B cell (primary cell): ENCODE data around the gene GJC3. TPM values are rescaled to one million over a fixed set of nuclear protein-coding genes. Genes with fewer than 3 reads are reported as not detected.
"Not testable (repeated sequence)": the region's sequence is repeated elsewhere in the genome, so short reads cannot be mapped to it uniquely, and the experiment has no call there.

Experiments
- ATAC-seq: fragments of 200-7000 bp; cut with Tn5 transposase; one replicate; pipeline ENCODE4 v1.10.0; 2021; ENCODE audit warnings: low read depth, mild to moderate bottlenecking, moderate number of reproducible peaks, moderate library complexity
- CTCF ChIA-PET: fragments of 350-600 bp; sonication (Branson Sonifier 250); formaldehyde crosslinking; loops from one replicate; lab custom pipeline; 2021; ENCODE audit warnings: antibody characterized with exemption, inconsistent platforms; lab: Charles Lee
- POLR2A ChIA-PET: fragments of 350-600 bp; sonication (Branson Sonifier 250); formaldehyde crosslinking; loops from one replicate; lab custom pipeline; 2021; ENCODE audit warnings: antibody characterized with exemption; lab: Charles Lee
- DNase-seq: peaks from one replicate; pipeline ENCODE4 v3.0.0; 2013
- H2AFZ ChIP-seq: 2 replicates; pipeline ENCODE4 v1.6.1; 2012; ENCODE audit warnings: mild to moderate bottlenecking, low read depth, low read length; ENCODE audit not compliant: insufficient read depth, poor library complexity, severe bottlenecking
- H3K27ac ChIP-seq, 2 donors: 1 replicate in 1 of 2; 2 replicates in 1 of 2; pipeline ENCODE4 v1.5.1; 2012 to 2013; ENCODE audit warnings: low read length in 2 of 2, mild to moderate bottlenecking in 2 of 2, moderate library complexity in 1 of 2
- H3K27me3 ChIP-seq, 4 experiments: fragments of 200-600 bp in 1 of 4; sonication (generic) in 1 of 4; replicated peaks in 1 of 4; 1 replicate in 2 of 4; 2 replicates in 2 of 4; pipeline versions ENCODE4 v1.6.1 to v1.7.0; 2013 to 2016; ENCODE audit warnings: low read length in 3 of 4, mild to moderate bottlenecking in 2 of 4, mixed read lengths in 1 of 4, moderate library complexity in 1 of 4; ENCODE audit not compliant: insufficient read depth in 4 of 4, control insufficient read depth in 3 of 4; ENCODE audit errors: control extremely low read depth in 1 of 4
- H3K36me3 ChIP-seq, 2 experiments: replicated peaks in 1 of 2; 1 replicate in 1 of 2; 2 replicates in 1 of 2; pipeline versions ENCODE4 v1.6.1 to v1.7.1; 2013; ENCODE audit warnings: low read length in 1 of 2; ENCODE audit not compliant: insufficient read depth in 2 of 2, control insufficient read depth in 1 of 2; ENCODE audit errors: control extremely low read depth in 1 of 2, extremely low read depth in 1 of 2
- H3K4me1 ChIP-seq, 2 donors: fragments of 200-600 bp in 1 of 2; sonication (generic) in 1 of 2; 1 replicate in 1 of 2; 2 replicates in 1 of 2; pipeline versions ENCODE4 v1.5.1 to v1.6.1; 2013 to 2017; ENCODE audit warnings: low read length in 2 of 2; ENCODE audit not compliant: control insufficient read depth in 2 of 2, insufficient read depth in 2 of 2
- H3K4me2 ChIP-seq: replicated peaks from 2 replicates; pipeline ENCODE3; 2012; ENCODE audit warnings: mild to moderate bottlenecking, low read depth, low read length; ENCODE audit not compliant: poor library complexity, severe bottlenecking
- H3K4me3 ChIP-seq, 5 experiments: fragments of 200-600 bp in 1 of 5; sonication (generic) in 1 of 5; 1 replicate in 3 of 5; 2 replicates in 2 of 5; pipeline versions ENCODE4 v1.5.1 to v1.7.0; 2011 to 2016; ENCODE audit warnings: low read length in 4 of 5, mild to moderate bottlenecking in 4 of 5, low read depth in 2 of 5, control low read depth in 1 of 5, moderate library complexity in 1 of 5; ENCODE audit not compliant: insufficient read depth in 1 of 5; ENCODE audit errors: control extremely low read depth in 1 of 5, extremely low read depth in 1 of 5
- H3K79me2 ChIP-seq: fragments of 200-600 bp; sonication (generic); one replicate; pipeline ENCODE4 v1.6.0; 2016; ENCODE audit warnings: low read length; ENCODE audit not compliant: control insufficient read depth, insufficient read depth
- H3K9ac ChIP-seq: fragments of 200-600 bp; sonication (generic); 2 replicates; pipeline ENCODE4 v1.6.1; 2017; ENCODE audit warnings: mild to moderate bottlenecking, low read length, moderate library complexity
- H3K9me3 ChIP-seq, 3 donors: one replicate each; pipeline versions ENCODE4 v1.6.1 to v1.7.1; 2013; ENCODE audit warnings: low read length in 2 of 3; ENCODE audit not compliant: control insufficient read depth in 2 of 3, insufficient read depth in 1 of 3; ENCODE audit errors: control extremely low read depth in 1 of 3
- H4K20me1 ChIP-seq: 2 replicates; pipeline ENCODE4 v1.6.0; 2012; ENCODE audit warnings: mild to moderate bottlenecking, low read length; ENCODE audit not compliant: insufficient read depth, control insufficient read depth, poor library complexity, severe bottlenecking
- H3K27ac Mint-ChIP-seq: one replicate; pipeline ENCODE4 v1.8.0; 2021; ENCODE audit warnings: mixed read lengths
- H3K27me3 Mint-ChIP-seq: one replicate; pipeline ENCODE4 v1.8.0; 2021; ENCODE audit warnings: mixed read lengths
- H3K4me1 Mint-ChIP-seq: one replicate; pipeline ENCODE4 v1.8.0; 2021; ENCODE audit warnings: mixed read lengths
- H3K4me3 Mint-ChIP-seq: one replicate; pipeline ENCODE4 v1.8.0; 2021; ENCODE audit warnings: mixed read lengths
- H3K9me3 Mint-ChIP-seq: one replicate; pipeline ENCODE4 v1.8.0; 2022; ENCODE audit warnings: mixed read lengths; ENCODE audit not compliant: insufficient read depth
- CTCF ChIP-seq: fragments of 200-600 bp; IDR thresholded peaks from one replicate; pipeline ENCODE4 v1.8.0; 2022; ENCODE audit warnings: antibody characterized with exemption, mild to moderate bottlenecking
- EZH2 ChIP-seq: IDR thresholded peaks from 2 replicates; pipeline ENCODE4 v1.6.1; 2012; ENCODE audit warnings: borderline replicate concordance, low read depth, mild to moderate bottlenecking, moderate library complexity, low read length; ENCODE audit not compliant: insufficient read depth, poor library complexity, severe bottlenecking
- WGBS: methylation state at CpG from one replicate; pipeline ENCODE4 v1.1.5; 2013; ENCODE audit warnings: missing lambda C conversion rate; ENCODE audit not compliant: insufficient coverage; 5-methylcytosine and 5-hydroxymethylcytosine counted together
- intact Hi-C: fragments of 100-400 bp; cut with micrococcal nuclease; formaldehyde crosslinking; loops from one replicate; pipeline ENCODE4 v1.10.0; 2022
- polyA plus RNA-seq: library from polyadenylated mRNA; depleted of rRNA; stranded (reverse); fragments of >200 nt; gene quantifications from 2 replicates; pipeline ENCODE4 v1.2.3, GENCODE V29; 2012
- total RNA-seq, 2 donors: library from RNA; stranded (reverse); fragments of 120-200 nt in 1 of 2; gene quantifications; 1 replicate in 1 of 2; 2 replicates in 1 of 2; pipeline versions ENCODE4 v1.2.3 to v1.2.4, GENCODE V29; 2013 to 2022

GJC3 gene
- total and polyA plus RNA-seq, 2 donors (not counting 1 experiment from before 2014, with no cell fraction given), result not detected

- no peak overlapping the region for H3K27ac ChIP-seq
- intact Hi-C loops, result no loop called here
- no peak overlapping the region for H3K4me2 ChIP-seq
- no peak overlapping the region for H3K9ac ChIP-seq
- 80% methylated on average over 6 of the region's 6 CpGs for WGBS
- H3K9me3 ChIP-seq, result peaks cover 0 to 13% (median 9%) of the 10 kb centered on the region in 3 donors
- H3K4me1 ChIP-seq, result no peaks in the 10 kb centered on the region
- H3K36me3 ChIP-seq, result no peaks in the 10 kb centered on the region
- ATAC-seq (no peak), DNase-seq (no peak)
- H2AFZ ChIP-seq, result no peak overlapping the region
- H3K4me3 ChIP-seq, result no peak overlapping the region
- no peak for TF ChIP-seq CTCF
- TF ChIP-seq EZH2, result no peak
- H3K27me3 Mint-ChIP-seq, result peaks cover 51% of the 10 kb centered on the region
- H3K27me3 ChIP-seq, result peaks cover 0 to 8% (median 2%) of the 10 kb centered on the region in 4 experiments
- no peaks in the 10 kb centered on the region for H4K20me1 ChIP-seq
- CTCF ChIA-PET, result no interaction called here
- no peak overlapping the region for H3K4me3 Mint-ChIP-seq
- no peaks in the 10 kb centered on the region for H3K79me2 ChIP-seq
- no peak overlapping the region for H3K27ac Mint-ChIP-seq
- H3K4me1 Mint-ChIP-seq, result no peaks in the 10 kb centered on the region
- POLR2A ChIA-PET, result no interaction called here
- peaks cover 5% of the 10 kb centered on the region for H3K9me3 Mint-ChIP-seq
Measured at GRCh38 chr7:99955247-99955646, 25.8 kb upstream of the GJC3 start.

GRCh38 chr7:99954643-99955042 is 25.2 kb upstream of the GJC3 start:
- peaks cover 0 to 15% (median 9%) of the 10 kb centered on the region in 3 donors for H3K9me3 ChIP-seq
- H3K4me1 Mint-ChIP-seq, H3K36me3 ChIP-seq, H3K9ac ChIP-seq, H3K27ac Mint-ChIP-seq, POLR2A ChIA-PET, ATAC-seq, DNase-seq, H3K4me2 ChIP-seq, H4K20me1 ChIP-seq, H3K27me3 ChIP-seq, H3K4me3 Mint-ChIP-seq, H3K4me1 ChIP-seq, H3K9me3 Mint-ChIP-seq, H3K4me3 ChIP-seq, intact Hi-C loops, H3K79me2 ChIP-seq, H2AFZ ChIP-seq, H3K27ac ChIP-seq: not testable (repeated sequence)
- WGBS, result 95% methylated on average over 3 of the region's 7 CpGs
- H3K27me3 Mint-ChIP-seq, result peaks cover 48% of the 10 kb centered on the region
- CTCF ChIA-PET, result interaction anchor here (1.2 kb wide), 1 partner anchor 11 kb away, joined by 5 read pairs; no protein-coding TSS in a partner anchor
